H1 (cell line): ENCODE data around the gene LOC128125822.

ENCODE experiments used
- BACH1 ChIP-seq: IDR thresholded peaks from 2 replicates; pipeline ENCODE4 v1.6.1; 2012; ENCODE audit warnings: low read length, improper control_type of control experiment
- POLR2AphosphoS5 ChIP-seq: IDR thresholded peaks from 2 replicates; pipeline ENCODE4 v1.6.1; 2011; ENCODE audit warnings: low read depth, low read length
- RAD21 ChIP-seq, 2 experiments: IDR thresholded peaks in 1 of 2; conservative IDR thresholded peaks in 1 of 2; 2 replicates each; pipeline ENCODE4 v1.6.1; 2011; ENCODE audit warnings: low read depth in 2 of 2, low read length in 2 of 2, improper control_type of control experiment in 1 of 2, inconsistent platforms in 1 of 2, mild to moderate bottlenecking in 1 of 2, moderate library complexity in 1 of 2
- SUZ12 ChIP-seq: fragments of 200-600 bp; sonication (generic); IDR thresholded peaks from 2 replicates; pipeline ENCODE4 v1.6.1; 2012; ENCODE audit warnings: mild to moderate bottlenecking, inconsistent platforms, low read length, moderate library complexity, mixed read lengths
- TAF1 ChIP-seq: IDR thresholded peaks from 2 replicates; pipeline ENCODE4 v1.6.1; 2011; ENCODE audit warnings: mild to moderate bottlenecking, low read depth, low read length
- TAF7 ChIP-seq: optimal IDR thresholded peaks from 2 replicates; pipeline ENCODE3; 2011; ENCODE audit warnings: low read depth, mild to moderate bottlenecking, inconsistent platforms, low read length, moderate library complexity, borderline replicate concordance
- YY1 ChIP-seq: IDR thresholded peaks from 2 replicates; pipeline ENCODE4 v1.6.1; 2011; ENCODE audit warnings: low read depth, mild to moderate bottlenecking, low read length

The LOC128125822 gene

GRCh38 chr6:63573899-63574553, 1.7 kb downstream of the LOC128125822 start (continued):
- TF ChIP-seq BACH1 (no peak), RAD21 (IDR thresholded peaks at IDR 0.05 in 1 of 2, conservative IDR thresholded peaks at IDR 0.05 in 1 of 2; ENCODE audit: low read depth in 2 of 2, low read length in 2 of 2) (peak; percentile 36 to 45; a peak in 2 of 4 replicates), POLR2AphosphoS5 (no peak), SUZ12 (no peak), TAF1 (peak; percentile 24; the same call in 1 of the 2 replicates), YY1 (no peak), TAF7 (no peak)
- TF ChIP-seq, all 59 proteins: peak for 6
